ENCODE data around the gene DDX1. TPM values are rescaled to one million over a fixed set of nuclear protein-coding genes. Genes with fewer than 3 reads are reported as not detected.

DDX1 gene
- total and polyA plus RNA-seq, 2 experiments from 2014 or later, result 37.5 to 109 TPM

DNA sequence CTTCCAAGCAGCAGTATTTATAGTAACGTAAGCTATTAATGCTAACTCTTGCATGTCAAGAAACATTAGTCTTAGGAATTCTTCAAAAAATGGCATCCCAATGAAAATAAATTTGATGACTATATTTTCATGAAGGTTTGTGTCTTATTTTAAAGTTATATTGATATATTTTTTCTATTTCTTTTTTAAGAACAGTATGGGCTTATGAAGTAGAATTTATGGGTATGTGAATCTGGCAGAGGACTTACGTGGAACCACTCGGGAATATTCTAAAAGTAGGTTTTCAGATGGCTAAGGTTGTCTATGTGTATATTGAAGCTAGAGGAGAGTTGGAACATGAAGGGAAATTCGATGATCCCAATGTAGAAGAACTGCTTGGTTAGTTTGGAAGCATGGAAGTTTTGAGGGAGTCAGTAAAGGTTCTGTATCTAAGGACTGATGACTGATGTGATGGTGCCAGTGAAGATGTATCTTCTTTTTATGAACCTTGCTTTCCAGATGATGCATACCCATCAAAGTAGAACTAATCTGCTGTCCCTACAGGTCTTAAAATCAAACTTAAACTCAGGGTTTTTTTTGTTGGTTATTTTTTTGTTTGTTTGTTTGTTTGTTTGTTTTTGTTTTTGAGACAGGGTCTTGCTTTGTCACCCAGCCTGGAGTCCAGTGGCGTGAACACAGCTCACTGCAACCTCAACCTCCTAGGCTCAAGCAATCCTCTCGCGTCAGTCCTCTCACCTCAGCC, 39.5 kb downstream of the DDX1 start:
- Histone ChIP-seq H3K4me3 (no peak overlapping the region), H3K27ac (no peak overlapping the region), H3K4me1 (ENCODE audit: low read depth) (peaks cover 9% of the 10 kb centered on the region), H3K27me3 (no peaks in the 10 kb centered on the region), H3K36me3 (peaks cover 43% of the 10 kb centered on the region), H3K9me3 (ENCODE audit: low read depth) (no peaks in the 10 kb centered on the region)
- TF ChIP-seq, protein P1, sequence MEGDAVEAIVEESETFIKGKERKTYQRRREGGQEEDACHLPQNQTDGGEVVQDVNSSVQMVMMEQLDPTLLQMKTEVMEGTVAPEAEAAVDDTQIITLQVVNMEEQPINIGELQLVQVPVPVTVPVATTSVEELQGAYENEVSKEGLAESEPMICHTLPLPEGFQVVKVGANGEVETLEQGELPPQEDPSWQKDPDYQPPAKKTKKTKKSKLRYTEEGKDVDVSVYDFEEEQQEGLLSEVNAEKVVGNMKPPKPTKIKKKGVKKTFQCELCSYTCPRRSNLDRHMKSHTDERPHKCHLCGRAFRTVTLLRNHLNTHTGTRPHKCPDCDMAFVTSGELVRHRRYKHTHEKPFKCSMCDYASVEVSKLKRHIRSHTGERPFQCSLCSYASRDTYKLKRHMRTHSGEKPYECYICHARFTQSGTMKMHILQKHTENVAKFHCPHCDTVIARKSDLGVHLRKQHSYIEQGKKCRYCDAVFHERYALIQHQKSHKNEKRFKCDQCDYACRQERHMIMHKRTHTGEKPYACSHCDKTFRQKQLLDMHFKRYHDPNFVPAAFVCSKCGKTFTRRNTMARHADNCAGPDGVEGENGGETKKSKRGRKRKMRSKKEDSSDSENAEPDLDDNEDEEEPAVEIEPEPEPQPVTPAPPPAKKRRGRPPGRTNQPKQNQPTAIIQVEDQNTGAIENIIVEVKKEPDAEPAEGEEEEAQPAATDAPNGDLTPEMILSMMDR (IDR thresholded peaks at IDR 0.05; ENCODE audit: low read depth, low read length), result no peak
- no peak for DNase-seq (ENCODE audit: low read depth in 1 of 2, low spot score in 1 of 2)

GRCh38 chr2:15631883-15632282, 40.2 kb downstream of the DDX1 start:
- H3K27ac ChIP-seq, result peak overlapping the region; percentile 7
- peaks cover 9% of the 10 kb centered on the region for H3K4me1 ChIP-seq (ENCODE audit: low read depth)
- TF ChIP-seq, protein P1 (IDR thresholded peaks at IDR 0.05; ENCODE audit: low read depth, low read length), result no peak
- H3K27me3 ChIP-seq, result no peaks in the 10 kb centered on the region
- no peak overlapping the region for H3K4me3 ChIP-seq
- no peaks in the 10 kb centered on the region for H3K9me3 ChIP-seq (ENCODE audit: low read depth)
- DNase-seq (ENCODE audit: low read depth in 1 of 2, low spot score in 1 of 2), result no peak
- peaks cover 42% of the 10 kb centered on the region for H3K36me3 ChIP-seq

DNA sequence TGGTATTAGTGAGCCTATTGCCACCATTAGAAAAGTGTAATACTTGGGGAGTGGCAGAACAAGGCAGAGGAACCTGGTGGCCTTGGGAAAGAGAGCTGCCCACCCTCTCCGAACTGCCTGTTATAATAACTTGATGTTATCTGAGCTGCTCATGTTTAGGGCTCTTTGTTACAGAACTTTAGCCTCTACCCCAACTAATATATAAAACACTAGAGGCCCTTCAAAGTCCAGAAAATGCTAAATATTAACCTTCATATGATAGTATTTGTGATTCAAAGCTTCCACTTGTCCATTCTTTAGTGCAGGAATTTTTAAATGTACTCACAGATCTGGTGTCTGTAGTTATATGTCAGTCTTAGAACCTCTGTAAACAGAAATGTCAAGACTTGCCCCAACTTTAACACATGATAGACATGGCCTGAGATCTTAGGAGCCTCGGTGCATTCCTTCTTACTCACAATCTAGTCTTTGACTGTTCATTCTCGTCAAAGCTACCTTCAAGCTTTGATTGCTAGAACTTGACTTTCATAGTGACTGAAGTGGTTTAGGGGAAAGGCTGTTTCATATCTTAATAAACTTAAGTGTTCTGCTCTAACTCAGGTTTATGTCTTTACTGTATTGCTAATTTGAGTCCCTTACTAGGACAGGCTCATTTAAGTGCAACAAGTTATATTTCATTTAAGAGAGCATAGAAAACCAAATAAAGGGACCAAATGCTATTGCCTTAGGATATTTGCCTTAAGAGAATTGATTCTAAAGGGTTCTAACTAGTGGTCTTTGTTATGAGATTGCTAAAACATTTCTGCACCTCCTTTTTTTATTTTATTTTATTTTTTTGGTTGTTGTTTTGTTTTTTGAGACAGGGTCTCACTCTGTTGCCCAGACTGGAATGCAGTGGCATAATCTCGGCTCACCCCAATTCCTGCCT, 41.6 kb downstream of the DDX1 start:
- Histone ChIP-seq H3K27ac (peak overlapping the region; percentile 23), H3K9me3 (ENCODE audit: low read depth) (no peaks in the 10 kb centered on the region), H3K4me1 (ENCODE audit: low read depth) (peaks cover 19% of the 10 kb centered on the region), H3K4me3 (no peak overlapping the region), H3K27me3 (no peaks in the 10 kb centered on the region), H3K36me3 (peaks cover 35% of the 10 kb centered on the region)
- TF ChIP-seq, protein P1 (IDR thresholded peaks at IDR 0.05; ENCODE audit: low read depth, low read length), result no peak
- DNase-seq (ENCODE audit: low read depth in 1 of 2, low spot score in 1 of 2), result no peak

- H3K36me3 ChIP-seq, result peaks cover 33% of the 10 kb centered on the region
- peaks cover 26% of the 10 kb centered on the region for H3K4me1 ChIP-seq (ENCODE audit: low read depth)
- H3K27me3 ChIP-seq, result no peaks in the 10 kb centered on the region
- no peak overlapping the region for H3K4me3 ChIP-seq
- H3K27ac ChIP-seq, result no peak overlapping the region
- no peaks in the 10 kb centered on the region for H3K9me3 ChIP-seq (ENCODE audit: low read depth)
- DNase-seq (ENCODE audit: low read depth in 1 of 2, low spot score in 1 of 2), result no peak
- TF ChIP-seq, protein P1 (IDR thresholded peaks at IDR 0.05; ENCODE audit: low read depth, low read length), result no peak
Measured at GRCh38 chr2:15633971-15634346, 42.3 kb downstream of the DDX1 start.

DNA sequence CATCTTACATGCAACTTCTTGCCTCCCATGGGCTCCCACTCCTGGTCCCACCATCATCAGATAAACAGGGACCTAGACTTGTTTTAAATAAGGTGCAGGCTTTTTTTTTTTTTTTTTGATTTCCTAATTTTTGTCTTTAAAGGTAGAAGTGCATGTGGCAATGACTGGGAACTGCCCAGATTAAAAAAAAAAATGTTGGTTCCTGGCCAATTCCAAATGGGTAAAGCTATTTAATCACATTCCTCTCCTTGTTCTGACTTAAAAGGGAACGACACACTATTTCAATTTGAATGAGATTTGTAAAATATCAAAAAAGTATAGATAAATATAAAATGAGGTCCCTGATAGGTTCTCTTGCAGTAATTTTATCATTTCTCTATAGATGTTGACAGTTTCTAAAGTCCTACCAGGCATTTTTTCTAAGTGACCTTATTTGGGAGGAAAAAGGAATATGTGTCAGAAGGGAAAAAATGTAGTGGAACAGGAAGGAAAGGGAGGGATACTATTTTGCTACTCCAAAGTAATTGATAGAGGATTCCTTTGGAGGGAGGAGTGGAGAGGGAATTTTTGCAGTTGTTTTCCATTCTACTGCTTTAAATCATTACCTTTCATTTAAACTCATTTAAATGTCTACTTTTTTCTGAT, 43.3 kb downstream of the DDX1 start:
- no peaks in the 10 kb centered on the region for H3K9me3 ChIP-seq (ENCODE audit: low read depth)
- peaks cover 26% of the 10 kb centered on the region for H3K4me1 ChIP-seq (ENCODE audit: low read depth)
- no peak overlapping the region for H3K27ac ChIP-seq
- no peaks in the 10 kb centered on the region for H3K27me3 ChIP-seq
- DNase-seq (ENCODE audit: low read depth in 1 of 2, low spot score in 1 of 2), result peak in 1 of 2 donors; percentile 38
- peaks cover 24% of the 10 kb centered on the region for H3K36me3 ChIP-seq
- no peak overlapping the region for H3K4me3 ChIP-seq
- TF ChIP-seq, protein P1 (IDR thresholded peaks at IDR 0.05; ENCODE audit: low read depth, low read length), result no peak
